GM23248 (cell line): ENCODE measurements around the gene SETBP1. TPM values are rescaled to one million over a fixed set of nuclear protein-coding genes. Genes with fewer than 3 reads are reported as not detected.

Experiments used
- DNase-seq: peaks from one replicate; pipeline ENCODE4 v3.0.0-alpha.2; 2015
- H2AFZ ChIP-seq: fragments of 200-600 bp; sonication (generic); 2 replicates; pipeline ENCODE4 v1.6.1; 2016; ENCODE audit warnings: antibody characterized with exemption
- H3F3A ChIP-seq: fragments of 200-600 bp; sonication (generic); 2 replicates; pipeline ENCODE4 v1.6.1; 2016; ENCODE audit warnings: mild to moderate bottlenecking, antibody characterized with exemption, mixed run types; ENCODE audit not compliant: insufficient read depth
- H3K27ac ChIP-seq: fragments of 200-600 bp; sonication (generic); 2 replicates; pipeline ENCODE4 v1.5.1; 2016; ENCODE audit warnings: mild to moderate bottlenecking
- H3K27me3 ChIP-seq: fragments of 200-600 bp; sonication (generic); replicated peaks from 2 replicates; pipeline ENCODE4 v1.6.1; 2016; ENCODE audit warnings: mild to moderate bottlenecking; ENCODE audit not compliant: insufficient read depth
- H3K36me3 ChIP-seq: fragments of 200-600 bp; sonication (generic); 2 replicates; pipeline ENCODE4 v1.6.1; 2016; ENCODE audit warnings: low read depth, mild to moderate bottlenecking
- H3K4me1 ChIP-seq: fragments of 200-600 bp; sonication (generic); 2 replicates; pipeline ENCODE4 v1.6.1; 2016; ENCODE audit warnings: mild to moderate bottlenecking; ENCODE audit not compliant: insufficient read depth
- H3K4me2 ChIP-seq: fragments of 200-600 bp; sonication (generic); one replicate; pipeline ENCODE4 v1.6.1; 2016; ENCODE audit warnings: mild to moderate bottlenecking; ENCODE audit not compliant: unreplicated experiment
- H3K4me3 ChIP-seq: fragments of 200-600 bp; sonication (generic); 2 replicates; pipeline ENCODE4 v1.5.1; 2016; ENCODE audit warnings: mild to moderate bottlenecking
- H3K79me2 ChIP-seq: fragments of 200-600 bp; sonication (generic); 2 replicates; pipeline ENCODE4 v1.6.1; 2016; ENCODE audit warnings: mild to moderate bottlenecking; ENCODE audit not compliant: insufficient read depth
- H3K9ac ChIP-seq: fragments of 200-600 bp; sonication (generic); 2 replicates; pipeline ENCODE4 v1.6.1; 2016; ENCODE audit warnings: mild to moderate bottlenecking
- H3K9me2 ChIP-seq: fragments of 200-600 bp; sonication (generic); 2 replicates; pipeline ENCODE4 v1.6.1; 2016; ENCODE audit warnings: mixed run types, mild to moderate bottlenecking, moderate library complexity; ENCODE audit not compliant: insufficient read depth
- H3K9me3 ChIP-seq: fragments of 200-600 bp; sonication (generic); one replicate; pipeline ENCODE4 v1.6.1; 2017; ENCODE audit warnings: low read depth
- H4K20me1 ChIP-seq: fragments of 200-600 bp; sonication (generic); 2 replicates; pipeline ENCODE4 v1.6.0; 2016; ENCODE audit not compliant: insufficient read depth
- EZH2 ChIP-seq: fragments of 200-600 bp; sonication (generic); IDR thresholded peaks from 2 replicates; pipeline ENCODE4 v1.6.1; 2018; ENCODE audit warnings: antibody characterized with exemption, mild to moderate bottlenecking; ENCODE audit not compliant: insufficient read depth, poor library complexity, severe bottlenecking
- EZH2phosphoT487 ChIP-seq: fragments of 200-600 bp; sonication (generic); IDR thresholded peaks from 2 replicates; pipeline ENCODE4 v1.6.1; 2018; ENCODE audit warnings: antibody characterized with exemption, moderate library complexity, mild to moderate bottlenecking, low read depth; ENCODE audit not compliant: insufficient read depth
- WGBS, 2 experiments: methylation state at CpG; one replicate each; pipeline ENCODE4 v1.1.6; 2015 to 2017; ENCODE audit warnings: low lambda C conversion rate in 2 of 2, low coverage in 1 of 2; ENCODE audit errors: missing lambda C conversion rate in 2 of 2; 5-methylcytosine and 5-hydroxymethylcytosine counted together
- in situ Hi-C: fragments of 300-500 bp; cut with MboI; formaldehyde crosslinking; loops from 2 replicates; pipeline ENCODE4 v1.15.0; 2020
- polyA plus RNA-seq: library from polyadenylated mRNA; unstranded; fragments of >200 nt; fragmentation: Nextera tagmentation; extraction: Ambion mirVana; gene quantifications from 2 replicates; pipeline ENCODE4 v1.2.1, GENCODE V29; 2016
- total RNA-seq: library from RNA; depleted of rRNA; stranded (reverse); fragments of >200 nt; shearing (Covaris generic); gene quantifications from 2 replicates; pipeline ENCODE4 v1.2.3, GENCODE V29; 2014

Gene SETBP1
- total and polyA plus RNA-seq, 2 experiments from 2014 or later, result 1.3 to 4.1 TPM

DNA sequence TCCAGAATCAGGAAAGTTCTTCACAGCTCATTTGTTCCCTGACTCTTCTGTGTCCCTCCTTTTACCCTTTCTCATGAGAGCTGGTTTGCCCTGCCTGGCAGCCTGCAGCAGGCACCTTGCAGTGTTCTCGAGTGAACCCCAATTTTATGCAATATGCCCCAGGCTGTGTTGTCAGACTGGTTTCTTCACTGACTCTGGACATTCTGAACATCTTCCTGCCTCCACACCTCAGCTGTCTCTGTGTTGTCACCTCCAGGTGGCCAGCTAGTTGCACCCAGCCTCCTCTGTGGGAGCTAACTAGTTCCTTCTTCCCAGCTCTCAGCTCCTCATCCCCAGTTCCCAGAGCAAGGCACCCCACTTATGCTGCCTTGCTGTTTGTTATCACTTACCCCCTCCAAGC lies 5.5 kb downstream of the SETBP1 start:
- Histone ChIP-seq H3K9ac (no peak overlapping the region), H3F3A (peaks cover 7% of the 10 kb centered on the region; the same call in 1 of the 2 replicates), H3K36me3 (no peaks in the 10 kb centered on the region), H3K4me3 (no peak overlapping the region), H3K9me3 (no peaks in the 10 kb centered on the region), H2AFZ (no peak overlapping the region), H4K20me1 (no peaks in the 10 kb centered on the region), H3K4me1 (peaks cover 18% of the 10 kb centered on the region; the same call in 1 of the 2 replicates), H3K4me2 (no peak overlapping the region), H3K9me2 (no peaks in the 10 kb centered on the region), H3K27ac (no peak overlapping the region), H3K79me2 (peaks cover 55% of the 10 kb centered on the region), H3K27me3 (no peaks in the 10 kb centered on the region)
- no peak for TF ChIP-seq EZH2
- no peak for TF ChIP-seq EZH2phosphoT487
- in situ Hi-C loops, result loop anchor here (10.0 kb wide), 1 partner anchor 209 kb away; no protein-coding TSS in a partner anchor
- DNase-seq, result no peak
- 87 to 95% methylated on average over 1 of the region's 1 CpG for WGBS, 2 experiments

DNA sequence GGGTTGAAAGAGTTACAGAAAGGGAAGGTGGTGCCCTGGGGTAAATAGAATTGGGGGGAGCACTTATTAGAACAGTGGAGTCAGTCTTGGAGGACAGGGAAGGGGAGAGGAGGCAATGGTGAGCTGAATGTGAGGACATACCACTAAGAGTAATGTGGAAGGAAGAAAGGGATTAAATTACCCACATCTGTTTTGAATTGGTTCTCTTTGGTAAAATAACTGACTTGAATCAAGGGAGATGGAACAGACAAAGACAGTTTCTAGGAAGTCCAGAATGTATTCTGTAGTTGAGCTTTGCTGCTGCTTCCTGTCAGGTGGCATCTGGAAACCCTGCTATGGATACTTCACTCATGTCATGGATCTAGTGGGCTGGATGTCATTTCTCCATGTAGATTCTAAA lies 6.7 kb downstream of the SETBP1 start:
- in situ Hi-C loops, result loop anchor here (10.0 kb wide), 1 partner anchor 207 kb away; no protein-coding TSS in a partner anchor
- no peak for DNase-seq

DNA sequence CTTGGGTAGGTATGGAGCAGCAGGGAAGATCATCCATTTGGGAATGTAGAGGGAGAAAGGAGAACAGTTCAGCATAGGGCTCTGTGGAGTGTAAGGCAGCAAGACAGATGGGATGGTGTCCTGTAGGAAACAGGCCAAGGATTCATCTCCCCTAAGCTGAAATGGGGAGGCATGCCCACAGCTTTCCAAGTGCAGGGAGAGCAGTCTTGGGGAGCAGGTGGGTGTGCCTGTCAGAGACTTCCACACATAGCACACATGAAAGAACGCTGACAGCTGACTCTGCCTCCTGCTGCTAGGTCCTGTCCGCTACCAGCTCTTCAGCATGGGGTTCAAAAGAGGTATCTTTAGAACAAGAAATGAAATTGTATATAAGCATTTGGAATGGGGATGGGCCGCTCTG lies 9.0 kb downstream of the SETBP1 start:
- H3K4me1 ChIP-seq, result peaks cover 20% of the 10 kb centered on the region
- DNase-seq, result no peak
- 89 to 93% methylated on average over 3 of the region's 3 CpGs for WGBS, 2 experiments
- H4K20me1 ChIP-seq, result no peaks in the 10 kb centered on the region
- TF ChIP-seq EZH2phosphoT487 (no peak), EZH2 (no peak)
- in situ Hi-C loops, result loop anchor here (10.0 kb wide), 1 partner anchor 205 kb away; no protein-coding TSS in a partner anchor
- H2AFZ ChIP-seq, result no peak overlapping the region
- H3K9me2 ChIP-seq, result no peaks in the 10 kb centered on the region
- no peak overlapping the region for H3K27ac ChIP-seq
- H3F3A ChIP-seq, result peaks cover 19% of the 10 kb centered on the region
- H3K4me2 ChIP-seq, result no peak overlapping the region
- peaks cover 32% of the 10 kb centered on the region for H3K79me2 ChIP-seq
- H3K27me3 ChIP-seq, result no peaks in the 10 kb centered on the region
- H3K9ac ChIP-seq, result no peak overlapping the region
- no peaks in the 10 kb centered on the region for H3K36me3 ChIP-seq
- H3K9me3 ChIP-seq, result no peaks in the 10 kb centered on the region
- H3K4me3 ChIP-seq, result no peak overlapping the region

More for the DNA sequence above, 6.7 kb downstream of the SETBP1 start:
- peaks cover 50% of the 10 kb centered on the region for H3K79me2 ChIP-seq
- H3K36me3 ChIP-seq, result no peaks in the 10 kb centered on the region
- peaks cover 11% of the 10 kb centered on the region for H3F3A ChIP-seq
- H3K9me2 ChIP-seq, result no peaks in the 10 kb centered on the region
- no peak overlapping the region for H2AFZ ChIP-seq
- no peak overlapping the region for H3K4me3 ChIP-seq
- no peaks in the 10 kb centered on the region for H3K9me3 ChIP-seq
- H3K4me2 ChIP-seq, result no peak overlapping the region
- no peaks in the 10 kb centered on the region for H3K27me3 ChIP-seq
- no peak overlapping the region for H3K27ac ChIP-seq
- no peaks in the 10 kb centered on the region for H4K20me1 ChIP-seq
- peaks cover 22% of the 10 kb centered on the region for H3K4me1 ChIP-seq
- TF ChIP-seq EZH2phosphoT487, result no peak
- no peak for TF ChIP-seq EZH2
- H3K9ac ChIP-seq, result no peak overlapping the region

DNA sequence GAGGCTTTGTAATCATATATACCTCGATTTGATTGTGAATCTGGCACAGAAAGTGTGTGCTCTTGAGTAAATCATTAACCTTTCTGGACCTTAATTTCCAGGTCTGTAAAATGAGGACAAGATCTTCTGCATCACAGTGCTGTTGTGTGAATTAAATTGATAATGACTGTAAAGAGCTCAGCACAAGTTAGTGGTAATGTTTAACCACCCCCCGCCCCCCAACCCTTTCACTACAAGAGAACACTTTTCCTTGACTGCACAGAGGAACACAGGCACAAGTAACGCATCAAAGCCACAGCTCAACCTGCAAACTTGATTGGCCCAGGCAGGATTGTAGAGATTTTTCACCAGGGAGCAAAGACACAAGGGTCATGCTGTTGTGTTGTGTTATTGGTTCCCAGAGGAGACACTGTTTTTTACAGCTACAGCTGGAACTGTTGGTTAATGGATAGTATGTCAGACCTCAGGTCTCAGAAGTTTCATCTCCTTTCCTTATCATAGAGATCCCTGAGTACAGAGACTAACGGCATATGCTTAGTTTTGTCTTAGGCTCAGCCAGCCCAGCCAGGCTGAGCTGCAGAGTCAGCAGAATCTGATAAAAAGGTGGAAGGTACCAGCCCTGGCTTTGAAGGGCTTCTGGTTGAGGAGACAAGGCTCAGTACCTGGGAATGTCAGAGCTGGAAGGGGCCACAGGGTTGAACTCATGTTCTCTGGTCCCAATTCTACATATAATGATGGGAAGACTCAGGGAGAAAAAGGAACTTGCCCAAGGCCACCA lies 10.6 kb downstream of the SETBP1 start:
- 91 to 97% methylated on average over 4 of the region's 4 CpGs for WGBS, 2 experiments
- Histone ChIP-seq H4K20me1 (no peaks in the 10 kb centered on the region), H3K27me3 (no peaks in the 10 kb centered on the region), H3K9me2 (no peaks in the 10 kb centered on the region), H3K4me3 (no peak overlapping the region), H3K9ac (no peak overlapping the region), H3K36me3 (no peaks in the 10 kb centered on the region), H3K4me1 (peaks cover 20% of the 10 kb centered on the region), H3F3A (peaks cover 19% of the 10 kb centered on the region), H3K9me3 (no peaks in the 10 kb centered on the region), H3K4me2 (no peak overlapping the region), H3K27ac (no peak overlapping the region), H3K79me2 (peaks cover 18% of the 10 kb centered on the region; the same call in 1 of the 2 replicates), H2AFZ (no peak overlapping the region)
- TF ChIP-seq EZH2 (no peak), EZH2phosphoT487 (no peak)
- DNase-seq, result no peak
- in situ Hi-C loops, result no loop called here
